Left ventricle myocardium inferior (tissue), 1 donor: ENCODE results near the gene FHIT. TPM values are rescaled to one million over a fixed set of nuclear protein-coding genes. Genes with fewer than 3 reads are reported as not detected.
"Not testable (repeated sequence)": the region's sequence is repeated elsewhere in the genome, so short reads cannot be mapped to it uniquely, and the experiment has no call there.

Experiments
- DNase-seq: peaks from one replicate; pipeline ENCODE4 v3.0.0-alpha.2; 2020
- H3K27ac ChIP-seq: fragments of 200-600 bp; replicated peaks from 2 replicates; pipeline ENCODE4 v1.8.0; 2021
- H3K27me3 ChIP-seq: fragments of 200-600 bp; 2 replicates; pipeline ENCODE4 v1.8.0; 2021; ENCODE audit warnings: low read depth
- H3K36me3 ChIP-seq: fragments of 200-600 bp; 2 replicates; pipeline ENCODE4 v1.8.0; 2021
- H3K4me1 ChIP-seq: fragments of 200-600 bp; 2 replicates; pipeline ENCODE4 v1.8.0; 2021
- H3K4me3 ChIP-seq: fragments of 200-600 bp; 2 replicates; pipeline ENCODE4 v1.8.0; 2021; ENCODE audit warnings: mild to moderate bottlenecking, moderate library complexity
- H3K9me3 ChIP-seq: fragments of 200-600 bp; replicated peaks from 2 replicates; pipeline ENCODE4 v1.8.0; 2021
- CTCF ChIP-seq: fragments of 200-600 bp; IDR thresholded peaks from 2 replicates; pipeline ENCODE4 v1.8.0; 2021; ENCODE audit warnings: antibody characterized with exemption, mild to moderate bottlenecking, borderline replicate concordance
- intact Hi-C: fragments of 100-400 bp; cut with micrococcal nuclease; formaldehyde crosslinking; loops from one replicate; pipeline ENCODE4 v1.11.0; 2022
- total RNA-seq: library from RNA; stranded (reverse); fragmentation: NEBNext Ultra II Directional; extraction: Animal tissue kit (Norgen Biotek cat#: 25700); gene quantifications from one replicate; pipeline ENCODE4 v1.2.1, GENCODE V29; 2021
- donor health status: DM: no; HTN: yes; CAD: no; lungs with severe emphysema.

The FHIT gene
- total RNA-seq, 1 donor from 2014 or later = 16.0 TPM

DNA sequence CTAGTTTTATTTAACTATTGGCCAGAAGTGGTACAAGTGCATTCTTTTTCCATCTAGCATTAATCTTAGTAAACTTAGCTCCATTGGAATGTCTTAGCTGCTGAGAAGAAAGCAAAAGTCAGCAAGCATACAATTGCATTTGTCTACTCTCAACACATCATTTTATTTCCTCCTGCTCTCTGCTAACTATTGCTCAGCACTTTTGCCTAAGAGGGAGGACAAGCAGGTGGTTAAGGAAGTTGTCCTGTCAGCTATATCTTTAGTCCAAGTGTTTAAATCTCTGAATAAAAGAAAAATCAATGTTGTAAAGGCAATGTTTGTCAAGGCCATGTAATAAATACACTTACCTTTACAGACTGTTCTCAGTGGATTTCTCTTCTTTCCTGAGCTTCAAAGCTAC is 51.0 kb downstream of the FHIT start:
- Histone ChIP-seq H3K27ac (no peak overlapping the region), H3K27me3 (no peaks in the 10 kb centered on the region), H3K4me1 (peaks cover 5% of the 10 kb centered on the region), H3K4me3 (no peak overlapping the region), H3K9me3 (no peaks in the 10 kb centered on the region), H3K36me3 (no peaks in the 10 kb centered on the region)
- no peak for DNase-seq
- intact Hi-C loops = no loop called here
- no peak for TF ChIP-seq CTCF

- no peak for TF ChIP-seq CTCF
- Histone ChIP-seq H3K4me3 (no peak overlapping the region), H3K27ac (no peak overlapping the region), H3K9me3 (no peaks in the 10 kb centered on the region), H3K27me3 (no peaks in the 10 kb centered on the region), H3K36me3 (no peaks in the 10 kb centered on the region), H3K4me1 (peaks cover 5% of the 10 kb centered on the region)
- DNase-seq = no peak
- intact Hi-C loops = no loop called here
These were observed 51.4 kb downstream of the FHIT start for GRCh38 chr3:61199843-61200242.

GRCh38 chr3:61194892-61195538 is 56.2 kb downstream of the FHIT start:
- Histone ChIP-seq H3K4me3 (no peak overlapping the region), H3K9me3 (no peaks in the 10 kb centered on the region), H3K27ac (no peak overlapping the region), H3K27me3 (no peaks in the 10 kb centered on the region), H3K36me3 (no peaks in the 10 kb centered on the region), H3K4me1 (peaks cover 2% of the 10 kb centered on the region)
- DNase-seq = no peak
- intact Hi-C loops = no loop called here
- TF ChIP-seq CTCF = no peak

GRCh38 chr3:61192222-61192621 is 59.0 kb downstream of the FHIT start:
- Histone ChIP-seq H3K4me1 (no peaks in the 10 kb centered on the region), H3K27me3 (no peaks in the 10 kb centered on the region), H3K4me3 (no peak overlapping the region), H3K27ac (no peak overlapping the region), H3K36me3 (no peaks in the 10 kb centered on the region), H3K9me3 (no peaks in the 10 kb centered on the region)
- no peak for TF ChIP-seq CTCF
- intact Hi-C loops = no loop called here
- DNase-seq = no peak

- H3K27me3 ChIP-seq, DNase-seq, intact Hi-C loops, H3K36me3 ChIP-seq, H3K4me1 ChIP-seq, H3K27ac ChIP-seq, H3K9me3 ChIP-seq, H3K4me3 ChIP-seq: not testable (repeated sequence)
These were observed 61.0 kb downstream of the FHIT start for GRCh38 chr3:61190205-61190604.

GRCh38 chr3:61186030-61186429 is 65.2 kb downstream of the FHIT start:
- no peak for TF ChIP-seq CTCF
- no peaks in the 10 kb centered on the region for H3K27me3 ChIP-seq
- no peaks in the 10 kb centered on the region for H3K9me3 ChIP-seq
- DNase-seq = no peak
- intact Hi-C loops = no loop called here
- H3K4me1 ChIP-seq = peaks cover 11% of the 10 kb centered on the region
- no peak overlapping the region for H3K4me3 ChIP-seq
- no peak overlapping the region for H3K27ac ChIP-seq
- no peaks in the 10 kb centered on the region for H3K36me3 ChIP-seq
